Embryonic facial prominence (tissue), 1 donor: ENCODE measurements around the gene GNPAT.

Experiments
- DNase-seq: peaks from one replicate; pipeline ENCODE4 v3.0.0-alpha.2; 2016; ENCODE audit errors: extremely low spot score

GNPAT gene

GRCh38 chr1:231242516-231243198 lies 1.6 kb downstream of the GNPAT start:
- DNase-seq = no peak

GRCh38 chr1:231248778-231249177 lies 7.8 kb downstream of the GNPAT start:
- no peak for DNase-seq

- no peak for DNase-seq
These were observed 11.3 kb downstream of the GNPAT start for GRCh38 chr1:231252336-231252735.

GRCh38 chr1:231260351-231260750 lies 19.3 kb downstream of the GNPAT start:
- no peak for DNase-seq

- no peak for DNase-seq
These were observed 23.6 kb downstream of the GNPAT start for GRCh38 chr1:231264642-231265041.

GRCh38 chr1:231265379-231265778 lies 24.4 kb downstream of the GNPAT start:
- no peak for DNase-seq

- DNase-seq = no peak
These were observed 25.9 kb downstream of the GNPAT start for GRCh38 chr1:231266811-231267322.

GRCh38 chr1:231272173-231272572 lies 31.2 kb downstream of the GNPAT start:
- no peak for DNase-seq

GRCh38 chr1:231272880-231273279 lies 31.9 kb downstream of the GNPAT start:
- DNase-seq = no peak

- no peak for DNase-seq
These were observed 33.3 kb downstream of the GNPAT start for GRCh38 chr1:231274119-231274825.

GRCh38 chr1:231278100-231278790 lies 37.2 kb downstream of the GNPAT start:
- DNase-seq = no peak

GRCh38 chr1:231279081-231279480 lies 38.1 kb downstream of the GNPAT start:
- DNase-seq = no peak

GRCh38 chr1:231279683-231280082 lies 38.7 kb downstream of the GNPAT start:
- no peak for DNase-seq

GRCh38 chr1:231284441-231284840 lies 43.4 kb downstream of the GNPAT start:
- DNase-seq = no peak

- no peak for DNase-seq
These were observed 45.6 kb downstream of the GNPAT start for GRCh38 chr1:231286603-231287002.

GRCh38 chr1:231295938-231296337 lies 54.9 kb downstream of the GNPAT start:
- no peak for DNase-seq

- no peak for DNase-seq
These were observed 61.0 kb downstream of the GNPAT start for GRCh38 chr1:231301990-231302389.

GRCh38 chr1:231310391-231310934 lies 69.5 kb downstream of the GNPAT start:
- DNase-seq = no peak

- no peak for DNase-seq
These were observed 70.9 kb downstream of the GNPAT start for GRCh38 chr1:231311720-231312431.

- DNase-seq = no peak
These were observed 71.4 kb downstream of the GNPAT start for GRCh38 chr1:231312432-231312788.

GRCh38 chr1:231313661-231314060 lies 72.6 kb downstream of the GNPAT start:
- DNase-seq = no peak

GRCh38 chr1:231315887-231316286 lies 74.9 kb downstream of the GNPAT start:
- DNase-seq = no peak
